ENCODE data around the gene UTP11.

UTP11 gene

DNA sequence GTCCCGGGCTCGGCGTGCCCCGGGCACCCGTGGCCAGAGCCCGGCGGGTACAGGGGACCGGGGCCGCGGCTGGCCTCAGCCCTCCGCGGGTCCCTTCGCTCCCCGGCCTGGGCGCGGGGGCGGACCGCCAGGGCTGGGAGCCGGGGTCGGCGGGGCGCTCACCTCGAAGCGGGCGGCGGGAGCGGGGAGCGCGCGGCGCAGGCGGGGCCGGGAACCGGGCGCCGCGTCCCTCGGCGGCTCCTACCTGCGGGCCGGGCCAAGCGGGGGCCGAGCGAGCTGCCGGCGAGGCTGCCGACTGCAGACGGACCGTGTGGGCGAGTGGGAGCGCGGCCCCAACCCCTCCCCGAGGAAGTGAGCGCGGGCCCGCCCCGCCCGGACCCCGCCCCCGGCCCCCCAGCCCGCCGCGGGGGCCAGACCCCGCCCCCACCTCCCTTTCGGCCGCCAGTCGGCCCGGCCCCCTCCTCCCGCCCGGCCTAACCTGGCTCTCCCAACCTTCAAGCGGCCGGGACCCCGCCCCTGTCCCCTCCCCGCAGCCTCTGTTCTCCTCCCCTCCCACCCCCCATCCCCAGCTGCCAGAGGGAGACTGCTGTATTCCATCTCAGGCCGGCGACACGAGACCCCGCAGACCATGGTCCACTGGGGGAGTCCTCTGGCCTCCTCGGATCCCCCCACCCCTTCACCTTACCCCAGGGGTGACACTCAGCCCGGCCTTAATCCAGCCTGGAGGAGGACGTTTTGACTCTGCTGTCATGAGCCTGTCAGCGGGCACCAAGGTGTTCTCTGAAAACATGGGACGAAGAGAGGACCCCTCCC, 7.1 kb upstream of the UTP11 start, which contains the start of gene FHL3:
Gene FHL3, minus strand, starts transcription at position 320 of the 813 bp plus-strand sequence. CDS start 6,102 bp downstream, outside the sequence.
- Histone ChIP-seq H3K27me3 (ENCODE audit: insufficient read depth, low read depth) (peaks cover 6% of the 10 kb centered on the region; the same call in 1 of the 2 replicates), H3K36me3 (ENCODE audit: insufficient read depth) (no peaks in the 10 kb centered on the region), H3K4me1 (ENCODE audit: low read depth, poor library complexity, severe bottlenecking) (peaks cover 15% of the 10 kb centered on the region), H3K4me3 (IDR thresholded peaks at IDR 0.05; ENCODE audit: insufficient read depth, low read depth, low read length) (no peak within 1 kb of the TSS), H3K27ac (no peak within 1 kb of the TSS), H3K4me2 (peak within 1 kb of the TSS; percentile 39; the same call in 1 of the 2 replicates), H4K20me1 (ENCODE audit: insufficient read depth) (no peaks in the 10 kb centered on the region), H3K9ac (no peak within 1 kb of the TSS), H3K79me2 (ENCODE audit: insufficient read depth, low read depth) (no peaks in the 10 kb centered on the region), H2AFZ (ENCODE audit: low read depth) (no peak within 1 kb of the TSS; the same call in 1 of the 2 replicates)
- TF ChIP-seq, protein P1, sequence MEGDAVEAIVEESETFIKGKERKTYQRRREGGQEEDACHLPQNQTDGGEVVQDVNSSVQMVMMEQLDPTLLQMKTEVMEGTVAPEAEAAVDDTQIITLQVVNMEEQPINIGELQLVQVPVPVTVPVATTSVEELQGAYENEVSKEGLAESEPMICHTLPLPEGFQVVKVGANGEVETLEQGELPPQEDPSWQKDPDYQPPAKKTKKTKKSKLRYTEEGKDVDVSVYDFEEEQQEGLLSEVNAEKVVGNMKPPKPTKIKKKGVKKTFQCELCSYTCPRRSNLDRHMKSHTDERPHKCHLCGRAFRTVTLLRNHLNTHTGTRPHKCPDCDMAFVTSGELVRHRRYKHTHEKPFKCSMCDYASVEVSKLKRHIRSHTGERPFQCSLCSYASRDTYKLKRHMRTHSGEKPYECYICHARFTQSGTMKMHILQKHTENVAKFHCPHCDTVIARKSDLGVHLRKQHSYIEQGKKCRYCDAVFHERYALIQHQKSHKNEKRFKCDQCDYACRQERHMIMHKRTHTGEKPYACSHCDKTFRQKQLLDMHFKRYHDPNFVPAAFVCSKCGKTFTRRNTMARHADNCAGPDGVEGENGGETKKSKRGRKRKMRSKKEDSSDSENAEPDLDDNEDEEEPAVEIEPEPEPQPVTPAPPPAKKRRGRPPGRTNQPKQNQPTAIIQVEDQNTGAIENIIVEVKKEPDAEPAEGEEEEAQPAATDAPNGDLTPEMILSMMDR (conservative IDR thresholded peaks at IDR 0.05; ENCODE audit: low read depth, low read length), result no peak

DNA sequence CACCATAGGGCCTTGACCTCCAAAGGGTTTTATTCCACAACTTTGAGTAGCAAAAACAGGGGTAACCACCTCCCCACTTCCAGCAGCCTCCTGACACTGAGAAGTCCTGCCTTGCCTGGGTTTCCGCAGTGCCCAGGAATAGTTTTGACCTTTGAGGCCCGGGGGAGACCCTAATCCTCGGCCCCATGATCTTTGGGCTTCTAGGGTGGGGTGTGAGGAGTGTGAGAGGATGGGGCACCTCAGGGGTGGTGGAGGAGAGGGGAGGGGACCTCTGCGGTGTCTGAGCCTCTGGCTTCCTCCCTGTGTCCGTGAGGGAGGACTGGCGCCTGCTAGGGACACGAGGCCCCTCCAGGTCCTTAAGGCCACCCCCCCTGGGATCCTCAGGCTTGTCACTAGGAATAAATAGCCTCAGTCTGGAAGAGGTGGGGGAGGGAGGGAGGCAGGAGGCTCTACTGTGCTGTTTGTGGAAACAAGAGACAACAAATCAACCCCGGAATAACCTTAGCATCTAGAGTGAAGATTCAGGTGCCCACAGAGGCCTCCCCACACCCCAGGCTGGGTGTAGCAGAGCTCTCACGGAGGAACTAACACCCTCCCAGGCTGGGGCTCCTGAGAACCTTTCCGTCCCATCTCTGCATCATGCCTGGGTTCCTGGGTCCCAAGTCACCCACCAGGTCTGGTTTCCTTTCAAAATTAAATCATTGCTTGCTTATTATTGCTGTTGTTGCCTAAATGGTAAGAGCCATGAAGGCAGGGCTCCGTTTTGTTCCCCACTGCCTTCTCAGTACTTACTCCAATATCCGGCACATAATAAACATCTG, 6.3 kb upstream of the UTP11 start:
- Histone ChIP-seq H3K27me3 (ENCODE audit: insufficient read depth, low read depth) (peaks cover 6% of the 10 kb centered on the region; the same call in 1 of the 2 replicates), H2AFZ (ENCODE audit: low read depth) (no peak overlapping the region), H3K27ac (no peak overlapping the region), H3K9ac (no peak overlapping the region), H4K20me1 (ENCODE audit: insufficient read depth) (no peaks in the 10 kb centered on the region), H3K4me1 (ENCODE audit: low read depth, poor library complexity, severe bottlenecking) (peaks cover 13% of the 10 kb centered on the region), H3K4me3 (IDR thresholded peaks at IDR 0.05; ENCODE audit: insufficient read depth, low read depth, low read length) (no peak overlapping the region), H3K36me3 (ENCODE audit: insufficient read depth) (no peaks in the 10 kb centered on the region), H3K79me2 (ENCODE audit: insufficient read depth, low read depth) (no peaks in the 10 kb centered on the region), H3K4me2 (no peak overlapping the region)
- TF ChIP-seq, protein P1 (conservative IDR thresholded peaks at IDR 0.05; ENCODE audit: low read depth, low read length), result no peak

DNA sequence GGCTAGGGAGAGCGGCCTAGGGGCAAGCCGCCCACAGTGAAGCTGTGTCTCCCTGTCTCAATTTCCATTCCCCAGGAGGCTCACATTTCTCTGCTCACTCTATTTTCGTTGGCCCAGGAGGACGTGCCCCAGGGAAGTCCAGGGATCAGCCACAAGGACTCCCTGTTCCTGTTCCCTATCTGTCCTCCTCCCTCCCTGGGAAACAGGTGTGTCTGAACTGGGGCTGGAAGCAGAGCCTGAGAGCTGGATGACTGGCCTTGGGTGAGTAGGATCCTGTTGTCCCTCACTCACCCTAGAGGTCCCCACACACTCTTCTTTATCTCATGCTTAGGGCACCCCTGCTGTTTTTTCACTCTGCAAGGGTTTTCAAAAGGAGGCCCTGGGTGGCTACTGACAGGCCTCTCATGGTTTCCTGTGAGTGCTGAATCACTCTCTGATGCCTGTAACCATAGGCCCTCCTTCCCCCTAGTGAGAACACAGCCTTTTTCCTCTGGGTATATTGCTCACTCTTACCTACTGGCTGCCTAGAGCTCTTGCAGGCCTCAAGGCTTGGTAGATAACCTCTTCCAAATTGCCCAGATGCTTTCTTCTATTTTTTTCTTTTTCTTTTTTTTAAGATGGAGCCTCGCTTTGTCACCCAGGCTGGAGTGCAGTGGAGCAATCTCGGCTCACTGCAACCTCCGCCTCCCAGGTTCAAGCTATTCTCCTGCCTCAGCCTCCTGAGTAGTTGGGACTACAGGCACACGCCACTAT, 3.3 kb upstream of the UTP11 start:
- Histone ChIP-seq H3K79me2 (ENCODE audit: insufficient read depth, low read depth) (peaks cover 18% of the 10 kb centered on the region), H3K9ac (no peak overlapping the region), H3K36me3 (ENCODE audit: insufficient read depth) (no peaks in the 10 kb centered on the region), H3K27ac (peak overlapping the region; percentile 47), H3K4me3 (IDR thresholded peaks at IDR 0.05; ENCODE audit: insufficient read depth, low read depth, low read length) (no peak overlapping the region), H3K4me1 (ENCODE audit: low read depth, poor library complexity, severe bottlenecking) (peaks cover 23% of the 10 kb centered on the region), H3K4me2 (no peak overlapping the region), H2AFZ (ENCODE audit: low read depth) (peak overlapping the region; percentile 50; the same call in 1 of the 2 replicates), H4K20me1 (ENCODE audit: insufficient read depth) (no peaks in the 10 kb centered on the region), H3K27me3 (ENCODE audit: insufficient read depth, low read depth) (peaks cover under 1% of the 10 kb centered on the region; the same call in 1 of the 2 replicates)
- TF ChIP-seq, protein P1 (conservative IDR thresholded peaks at IDR 0.05; ENCODE audit: low read depth, low read length), result no peak

DNA sequence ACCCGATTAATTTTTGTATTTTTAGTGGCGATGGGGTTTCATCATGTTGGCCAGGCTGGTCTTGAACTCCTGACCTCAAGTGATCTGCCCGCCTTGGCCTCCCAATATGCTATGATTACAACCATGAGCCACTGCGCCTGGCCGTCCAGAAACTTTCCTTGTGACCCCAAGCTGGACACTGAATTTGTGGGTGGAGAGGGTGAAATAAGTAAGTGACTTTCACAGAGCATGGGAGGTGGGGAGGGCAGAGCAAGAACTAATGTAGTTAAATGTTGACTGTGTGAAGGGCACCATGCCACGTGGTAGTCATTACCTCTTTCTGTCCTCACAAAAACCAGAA, 2.7 kb upstream of the UTP11 start:
- Histone ChIP-seq H3K4me2 (no peak overlapping the region), H3K27me3 (ENCODE audit: insufficient read depth, low read depth) (no peaks in the 10 kb centered on the region), H3K79me2 (ENCODE audit: insufficient read depth, low read depth) (peaks cover 23% of the 10 kb centered on the region), H4K20me1 (ENCODE audit: insufficient read depth) (no peaks in the 10 kb centered on the region), H3K36me3 (ENCODE audit: insufficient read depth) (no peaks in the 10 kb centered on the region), H3K4me3 (IDR thresholded peaks at IDR 0.05; ENCODE audit: insufficient read depth, low read depth, low read length) (no peak overlapping the region), H3K4me1 (ENCODE audit: low read depth, poor library complexity, severe bottlenecking) (peaks cover 29% of the 10 kb centered on the region), H3K9ac (no peak overlapping the region), H2AFZ (ENCODE audit: low read depth) (no peak overlapping the region), H3K27ac (no peak overlapping the region)
- TF ChIP-seq, protein P1 (conservative IDR thresholded peaks at IDR 0.05; ENCODE audit: low read depth, low read length), result no peak

Data from KMS-11 (cell line).